ENCODE measurements around the gene ZNF483. TPM values are rescaled to one million over a fixed set of nuclear protein-coding genes. Genes with fewer than 3 reads are reported as not detected.
A peak's percentile ranks its signal among the peaks of the same experiment; 100 is the strongest.

The ZNF483 gene
- total RNA-seq = 10 to 100 TPM; 12.8 to 30.4 TPM

DNA sequence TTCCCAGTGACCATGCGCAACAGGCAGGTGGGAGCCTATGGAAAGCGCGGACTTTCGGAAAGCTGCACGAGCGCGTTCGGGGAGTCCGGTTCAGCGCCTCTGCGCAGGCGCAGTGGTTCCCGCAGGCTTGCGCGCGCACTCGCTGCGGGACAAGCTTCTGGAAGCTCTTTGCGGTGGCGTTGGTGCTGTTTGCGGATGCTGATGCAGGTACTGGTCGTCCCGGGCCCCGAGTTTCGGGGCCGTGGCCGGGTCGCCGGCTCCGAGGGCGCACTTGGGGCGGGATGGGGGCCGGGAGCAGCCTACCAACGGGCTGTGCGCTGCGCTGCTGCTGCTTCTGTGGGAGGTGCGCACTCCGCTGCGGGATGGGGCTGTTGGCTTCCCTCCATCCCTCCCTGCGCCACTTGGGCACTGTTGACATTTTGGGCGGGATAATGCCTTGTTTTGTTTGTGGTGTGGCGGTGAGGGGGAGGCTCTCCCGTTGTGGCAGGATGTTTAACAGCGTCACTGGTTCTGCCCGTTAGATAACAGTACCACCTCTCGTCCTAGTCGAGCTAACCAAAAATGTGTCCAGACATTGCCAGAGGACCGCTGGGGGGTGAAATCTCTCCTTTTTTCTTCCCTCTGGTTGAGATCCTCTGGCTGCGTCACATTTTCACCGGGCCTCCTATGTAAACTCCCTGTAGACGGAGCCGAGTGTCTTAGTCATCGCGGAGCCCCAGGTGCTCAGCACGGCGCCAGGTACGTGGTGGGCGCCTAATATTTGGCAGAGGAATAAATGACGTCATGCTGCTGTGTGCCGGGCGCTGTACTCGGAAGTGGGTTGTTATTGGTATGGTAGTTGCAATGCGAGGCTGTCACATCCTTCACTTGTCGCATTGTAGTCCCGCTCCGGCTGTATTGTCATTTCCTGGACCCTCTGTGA, at the start of gene ZNF483:
Gene ZNF483 (plus strand): TSS at position 124 of the 922 bp plus-strand sequence. CDS start 2,217 bp downstream, outside the sequence.
- Histone ChIP-seq H3K4me1 (replicated peaks) (no peaks in the 10 kb centered on the region), H3K27me3 (replicated peaks; ENCODE audit: insufficient read depth) (no peaks in the 10 kb centered on the region), H3K4me3 (peak within 1 kb of the TSS; percentile 78 to 80), H3K9me3 (no peaks in the 10 kb centered on the region), H3K36me3 (no peaks in the 10 kb centered on the region), H3K27ac (peak within 1 kb of the TSS; percentile 77 to 81)
- TF ChIP-seq CTCF (IDR thresholded peaks at IDR 0.05) = peak in 1 of 4 experiments; percentile 5
- TF ChIP-seq POLR2AphosphoS5 (IDR thresholded peaks at IDR 0.05) = peak; percentile 84
- TF ChIP-seq POLR2A (IDR thresholded peaks at IDR 0.05) = peak; percentile 54
- peak; percentile 72 for DNase-seq (ENCODE audit: low spot score)
- under 1% methylated on average over 66 of the region's 66 CpGs for WGBS
- intact Hi-C loops (cut with DNase I) = loop anchor here (5.0 kb wide), 1 partner anchor 43 kb away; the partner anchor contains the start of gene ECPAS

- H3K27ac ChIP-seq = no peak overlapping the region
- no peaks in the 10 kb centered on the region for H3K4me1 ChIP-seq (replicated peaks)
- H3K9me3 ChIP-seq = no peaks in the 10 kb centered on the region
- WGBS = 75% methylated on average over 2 of the region's 2 CpGs
- no peak for DNase-seq (ENCODE audit: low spot score)
- H3K36me3 ChIP-seq = no peaks in the 10 kb centered on the region
- no peak overlapping the region for H3K4me3 ChIP-seq
- intact Hi-C loops (cut with DNase I) = no loop called here
- H3K27me3 ChIP-seq (replicated peaks; ENCODE audit: insufficient read depth) = no peaks in the 10 kb centered on the region
- TF ChIP-seq CTCF (IDR thresholded peaks at IDR 0.05) = no peak
- no peak for TF ChIP-seq POLR2A (IDR thresholded peaks at IDR 0.05)
- TF ChIP-seq POLR2AphosphoS5 (IDR thresholded peaks at IDR 0.05) = no peak
These were observed 49.8 kb upstream of the ZNF483 start for GRCh38 chr9:111475195-111475594.

GRCh38 chr9:111477677-111478076, 47.3 kb upstream of the ZNF483 start:
- Histone ChIP-seq H3K27ac (no peak overlapping the region), H3K4me1 (replicated peaks) (no peaks in the 10 kb centered on the region), H3K9me3 (no peaks in the 10 kb centered on the region), H3K36me3 (no peaks in the 10 kb centered on the region), H3K4me3 (no peak overlapping the region), H3K27me3 (replicated peaks; ENCODE audit: insufficient read depth) (no peaks in the 10 kb centered on the region)
- no peak for DNase-seq (ENCODE audit: low spot score)
- WGBS = 95% methylated on average over 3 of the region's 3 CpGs
- intact Hi-C loops (cut with DNase I) = no loop called here
- no peak for TF ChIP-seq POLR2A (IDR thresholded peaks at IDR 0.05)
- no peak for TF ChIP-seq POLR2AphosphoS5 (IDR thresholded peaks at IDR 0.05)
- TF ChIP-seq CTCF (IDR thresholded peaks at IDR 0.05) = no peak

DNA sequence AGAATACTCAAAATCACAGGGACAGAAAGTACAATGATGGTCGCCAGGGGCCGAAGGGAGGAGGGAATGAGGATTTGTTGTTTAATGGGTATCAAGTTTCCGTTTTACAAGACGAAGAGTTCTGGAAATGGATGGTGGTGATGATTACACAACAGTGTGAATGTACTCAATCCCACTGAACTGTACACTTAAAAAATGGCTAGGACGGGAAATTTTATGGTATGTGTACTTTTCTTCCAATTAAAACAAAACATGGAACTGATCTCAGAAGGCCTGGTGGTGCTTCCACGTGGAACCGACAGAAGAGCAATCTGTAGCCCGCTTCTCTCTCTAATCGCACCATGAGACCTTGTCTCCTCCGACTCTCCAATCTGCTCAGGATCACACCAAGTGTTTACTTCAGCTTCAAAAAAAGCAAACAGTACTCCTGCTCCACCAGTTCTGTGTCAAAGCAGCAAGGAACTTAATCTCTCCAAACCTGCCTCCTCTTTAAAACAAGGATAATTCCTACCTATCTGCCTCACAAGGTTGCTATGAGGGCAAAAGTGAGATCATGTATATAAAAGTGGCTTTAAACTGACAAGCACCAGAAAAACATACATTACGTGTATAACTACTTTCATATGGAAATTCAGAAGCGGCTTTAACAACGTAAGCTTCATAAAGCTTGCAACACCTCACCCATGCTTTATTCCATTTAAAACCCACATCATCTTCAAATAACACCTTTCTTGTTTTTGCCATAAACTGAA, 42.9 kb upstream of the ZNF483 start:
- Histone ChIP-seq H3K4me3 (peak overlapping the region; percentile 75 to 85), H3K27me3 (replicated peaks; ENCODE audit: insufficient read depth) (no peaks in the 10 kb centered on the region), H3K36me3 (no peaks in the 10 kb centered on the region), H3K4me1 (replicated peaks) (peaks cover 4% of the 10 kb centered on the region), H3K27ac (peak overlapping the region; percentile 98 to 99), H3K9me3 (no peaks in the 10 kb centered on the region)
- intact Hi-C loops (cut with DNase I) = loop anchor here (5.0 kb wide), 1 partner anchor 45 kb away; the partner anchor contains the start of gene ZNF483
- DNase-seq (ENCODE audit: low spot score) = peak; percentile 49
- TF ChIP-seq POLR2A (IDR thresholded peaks at IDR 0.05) = no peak
- TF ChIP-seq POLR2AphosphoS5 (IDR thresholded peaks at IDR 0.05) = peak; percentile 80
- peak in 1 of 4 experiments; percentile 6 for TF ChIP-seq CTCF (IDR thresholded peaks at IDR 0.05)
- 8% methylated on average over 13 of the region's 13 CpGs for WGBS
